Choroid plexus epithelial cell (primary cell): Measurements from ENCODE around the gene TEX2.
"Not testable (repeated sequence)": the region's sequence is repeated elsewhere in the genome, so short reads cannot be mapped to it uniquely, and the experiment has no call there.

Experiments
- DNase-seq: peaks from one replicate; pipeline ENCODE4 v3.0.0-alpha.2; 2010; ENCODE audit warnings: low read depth
- H3K4me3 ChIP-seq: 2 replicates; pipeline ENCODE4 v1.5.1; 2011; ENCODE audit warnings: low read depth, mild to moderate bottlenecking, control low read depth, low read length, moderate library complexity
- CTCF ChIP-seq: conservative IDR thresholded peaks from 2 replicates; pipeline ENCODE4 v1.5.1; 2011; ENCODE audit warnings: low read depth, mild to moderate bottlenecking, control low read depth, inconsistent platforms, low read length, moderate library complexity

TEX2 gene

GRCh38 chr17:64214950-64215349 lies 48.1 kb downstream of the TEX2 start:
- no peak overlapping the region for H3K4me3 ChIP-seq
- no peak for TF ChIP-seq CTCF
- DNase-seq = no peak

- H3K4me3 ChIP-seq = no peak overlapping the region
- TF ChIP-seq CTCF = peak; percentile 22
- peak; percentile 54 for DNase-seq
Observed at GRCh38 chr17:64213995-64214811, 48.9 kb downstream of the TEX2 start.

- DNase-seq = peak; percentile 70
- no peak for TF ChIP-seq CTCF
- H3K4me3 ChIP-seq = no peak overlapping the region
Observed at GRCh38 chr17:64212122-64212521, 50.9 kb downstream of the TEX2 start.

GRCh38 chr17:64209983-64210382 lies 53.1 kb downstream of the TEX2 start:
- TF ChIP-seq CTCF = no peak
- no peak for DNase-seq
- no peak overlapping the region for H3K4me3 ChIP-seq

- DNase-seq = no peak
- no peak overlapping the region for H3K4me3 ChIP-seq
- no peak for TF ChIP-seq CTCF
Observed at GRCh38 chr17:64209356-64209941, 53.6 kb downstream of the TEX2 start.

- H3K4me3 ChIP-seq, DNase-seq: not testable (repeated sequence)
Observed at GRCh38 chr17:64208656-64209055, 54.4 kb downstream of the TEX2 start.

- no peak for DNase-seq
- no peak for TF ChIP-seq CTCF
- no peak overlapping the region for H3K4me3 ChIP-seq
Observed at GRCh38 chr17:64205804-64206203, 57.3 kb downstream of the TEX2 start.
